GM12878 (cell line): ENCODE data around the gene TMIGD2. TPM values are rescaled to one million over a fixed set of nuclear protein-coding genes. Genes with fewer than 3 reads are reported as not detected.

Source experiments
- ATAC-seq: fragments of 200-7000 bp; cut with Tn5 transposase; 3 replicates; pipeline ENCODE4 v1.9.1; 2020; ENCODE audit warnings: mild to moderate bottlenecking, moderate library complexity
- BruUV-seq: library from RNA; stranded (reverse); fragments of 400-500 nt; replicated peaks from 2 replicates; lab custom pipeline; 2021; lab: Mats Ljungman, UMichigan
- CTCF ChIA-PET: fragments of 300-600 bp; sonication (Branson Sonifier 250); formaldehyde crosslinking; extraction: SDS; loops from one replicate; lab custom pipeline; 2021; ENCODE audit warnings: inconsistent platforms; lab: Yijun Ruan, JAX
- POLR2A ChIA-PET: fragments of 350-600 bp; formaldehyde crosslinking; extraction: SDS; loops from one replicate; lab custom pipeline; 2021; ENCODE audit warnings: inconsistent platforms; lab: Charles Lee
- RAD21 ChIA-PET: fragments of 300-600 bp; sonication (Branson Sonifier 250); formaldehyde crosslinking; loops from one replicate; lab custom pipeline; 2023; ENCODE audit warnings: antibody characterized with exemption; ENCODE audit not compliant: unreplicated experiment; lab: Charles Lee
- SMC1A ChIA-PET: fragments of 300-600 bp; sonication (Branson Sonifier 250); formaldehyde crosslinking; loops from one replicate; lab custom pipeline; 2023; ENCODE audit not compliant: unreplicated experiment, uncharacterized antibody; lab: Charles Lee
- DNase-seq: peaks from one replicate; pipeline ENCODE4 v3.0.0-alpha.2; 2011; ENCODE audit warnings: low read depth, low spot score
- FAIRE-seq: peaks from 3 replicates; lab custom pipeline; 2011; peaks lifted over from hg19 to GRCh38; lab: Jason Lieb, UNC
- H2AFZ ChIP-seq: 2 replicates; pipeline ENCODE4 v1.6.0; 2011; ENCODE audit warnings: low read depth, low read length, control low read depth; ENCODE audit not compliant: control insufficient read depth
- H3K27ac ChIP-seq: 2 replicates; pipeline ENCODE4 v1.5.1; 2011; ENCODE audit warnings: control low read depth; ENCODE audit not compliant: control insufficient read depth, insufficient read depth
- H3K27me3 ChIP-seq, 2 experiments: replicated peaks in 1 of 2; 2 replicates each; pipeline versions ENCODE4 v1.6.0 to v1.6.1; 2011; ENCODE audit warnings: low read length in 1 of 2; ENCODE audit not compliant: control insufficient read depth in 2 of 2, insufficient read depth in 2 of 2
- H3K36me3 ChIP-seq, 2 experiments: 2 replicates each; pipeline ENCODE4 v1.5.1; 2011; ENCODE audit warnings: low read length in 1 of 2; ENCODE audit not compliant: control insufficient read depth in 2 of 2, insufficient read depth in 2 of 2
- H3K4me1 ChIP-seq: 2 replicates; pipeline ENCODE4 v1.6.1; 2011; ENCODE audit warnings: mild to moderate bottlenecking, low read length, moderate library complexity, mixed read lengths; ENCODE audit not compliant: control insufficient read depth, insufficient read depth
- H3K4me2 ChIP-seq: 2 replicates; pipeline ENCODE4 v1.6.0; 2011; ENCODE audit warnings: control low read depth; ENCODE audit not compliant: control insufficient read depth, insufficient read depth
- H3K4me3 ChIP-seq: fragments of 200-600 bp; sonication (generic); 2 replicates; pipeline ENCODE4 v1.5.1; 2016
- H3K79me2 ChIP-seq: 2 replicates; pipeline ENCODE4 v1.6.0; 2011; ENCODE audit warnings: low read length; ENCODE audit not compliant: control insufficient read depth, insufficient read depth
- H3K9ac ChIP-seq: 2 replicates; pipeline ENCODE4 v1.8.0; 2011; ENCODE audit warnings: low read length, control low read depth, mixed read lengths; ENCODE audit not compliant: control insufficient read depth, insufficient read depth
- H3K9me3 ChIP-seq: replicated peaks from 3 replicates; pipeline ENCODE4 v1.5.1; 2011; ENCODE audit warnings: mild to moderate bottlenecking, low read length; ENCODE audit not compliant: control insufficient read depth, insufficient read depth
- H4K20me1 ChIP-seq: 2 replicates; pipeline ENCODE4 v1.6.0; 2011; ENCODE audit not compliant: control insufficient read depth, insufficient read depth
- BHLHE40 ChIP-seq, 2 experiments: fragments of 450-650 bp in 1 of 2; IDR thresholded peaks; 2 replicates each; pipeline ENCODE4 v1.6.1; 2011 to 2017; ENCODE audit warnings: low read depth in 2 of 2, borderline replicate concordance in 1 of 2, improper control_type of control experiment in 1 of 2, low read length in 1 of 2, mild to moderate bottlenecking in 1 of 2
- DPF2 ChIP-seq: fragments of 450-650 bp; IDR thresholded peaks from 2 replicates; pipeline ENCODE4 v1.6.1; 2017; ENCODE audit warnings: mild to moderate bottlenecking
- EED ChIP-seq: sonication (generic); IDR thresholded peaks from 2 replicates; pipeline ENCODE4 v1.6.1; 2016; ENCODE audit warnings: antibody characterized with exemption, low read depth
- EGR1 ChIP-seq, 2 experiments: IDR thresholded peaks; 1 replicate in 1 of 2; 2 replicates in 1 of 2; pipeline ENCODE4 v1.6.1; 2011 to 2012; ENCODE audit warnings: low read depth in 2 of 2, low read length in 2 of 2, borderline replicate concordance in 1 of 2, mild to moderate bottlenecking in 1 of 2, moderate library complexity in 1 of 2
- IKZF1 ChIP-seq: fragments of 450-650 bp; conservative IDR thresholded peaks from 2 replicates; pipeline ENCODE4 v1.6.1; 2017; ENCODE audit warnings: antibody characterized with exemption, mild to moderate bottlenecking
- MLLT1 ChIP-seq: fragments of 450-650 bp; IDR thresholded peaks from 2 replicates; pipeline ENCODE4 v1.6.1; 2016; ENCODE audit warnings: mild to moderate bottlenecking
- NFIC ChIP-seq: IDR thresholded peaks from 2 replicates; pipeline ENCODE4 v1.6.1; 2012; ENCODE audit warnings: low read depth, mild to moderate bottlenecking, inconsistent platforms, low read length, moderate library complexity
- NFYA ChIP-seq: IDR thresholded peaks from 2 replicates; pipeline ENCODE4 v1.6.1; 2011; ENCODE audit warnings: low read depth, mild to moderate bottlenecking, low read length, improper control_type of control experiment, borderline replicate concordance
- NKRF ChIP-seq: fragments of 450-650 bp; conservative IDR thresholded peaks from 2 replicates; pipeline ENCODE4 v1.6.1; 2017; ENCODE audit warnings: mild to moderate bottlenecking, moderate library complexity
- NR2F1 ChIP-seq: fragments of 450-650 bp; conservative IDR thresholded peaks from 2 replicates; pipeline ENCODE4 v1.6.1; 2017; ENCODE audit warnings: mild to moderate bottlenecking
- POLR2A ChIP-seq: IDR thresholded peaks from 2 replicates; pipeline ENCODE4 v1.6.1; 2011; ENCODE audit warnings: low read depth, mild to moderate bottlenecking, low read length
- SP1 ChIP-seq: IDR thresholded peaks from one replicate; pipeline ENCODE4 v1.6.1; 2011; ENCODE audit warnings: low read depth, low read length
- SPI1 ChIP-seq: IDR thresholded peaks from 2 replicates; pipeline ENCODE4 v1.6.1; 2011; ENCODE audit warnings: low read depth, mild to moderate bottlenecking, low read length, moderate library complexity, borderline replicate concordance; ENCODE audit not compliant: insufficient read depth
- SUPT20H ChIP-seq: IDR thresholded peaks from 2 replicates; pipeline ENCODE4 v1.6.1; 2011; ENCODE audit warnings: low read depth, mild to moderate bottlenecking, low read length, moderate library complexity, borderline replicate concordance; ENCODE audit not compliant: control insufficient read depth
- TAF1 ChIP-seq: IDR thresholded peaks from 2 replicates; pipeline ENCODE4 v1.6.1; 2011; ENCODE audit warnings: mild to moderate bottlenecking, low read depth, low read length, borderline replicate concordance
- WGBS: methylation state at CpG from one replicate; pipeline ENCODE4 v1.1.6; 2016; ENCODE audit warnings: low lambda C conversion rate; ENCODE audit not compliant: insufficient replicate concordance, insufficient coverage; ENCODE audit errors: missing lambda C conversion rate; 5-methylcytosine and 5-hydroxymethylcytosine counted together
- in situ Hi-C: fragments of 300-500 bp; cut with MboI; formaldehyde crosslinking; loops from 9 replicates; pipeline ENCODE4 v1.14.3; 2018; ENCODE audit warnings: mixed read lengths
- intact Hi-C: fragments of 100-400 bp; cut with micrococcal nuclease; formaldehyde crosslinking; loops from one replicate; pipeline ENCODE4 v1.14.2; 2022; ENCODE audit not compliant: unreplicated experiment
- polyA plus RNA-seq, 11 experiments: library from polyadenylated mRNA; depleted of rRNA in 4 of 11; unstranded in 6 of 11; stranded (reverse) in 5 of 11; fragments of >200 nt; fragmentation: Nextera tagmentation in 4 of 11; fragmentation: Illumina TruSeq in 1 of 11; extraction: Ambion mirVana in 4 of 11; extraction: Trizol in 1 of 11; gene quantifications; 1 replicate in 1 of 11; 2 replicates in 10 of 11; pipeline versions ENCODE4 v1.2.1 to v1.2.3, GENCODE V29; 2011 to 2016; ENCODE audit warnings: inconsistent platforms in 2 of 11, missing spikeins in 2 of 11, low read depth in 1 of 11
- total RNA-seq, 4 experiments: library from RNA; depleted of rRNA in 3 of 4; stranded (reverse); fragments of >200 nt in 3 of 4; fragmentation: Illumina TruSeq in 1 of 4; extraction: Trizol in 1 of 4; gene quantifications; 2 replicates each; pipeline versions ENCODE4 v1.2.1 to v1.2.3, GENCODE V29; 2013 to 2021

TMIGD2 gene
- total and polyA plus RNA-seq, 10 of the 15 experiments (the other 5 are each of a cell fraction or from before 2014, with no cell fraction given) = 0.09 to 0.40 (median 0.14) TPM; not detected in 5

- peak; percentile 30; the same call in 1 of the 2 replicates for TF ChIP-seq DPF2
- peak; percentile 95 for TF ChIP-seq MLLT1
- 0 out of 2 replicates have a peak, but pooled peaks have one; percentile 34 for TF ChIP-seq NKRF
- TF ChIP-seq SP1 = no peak
- TF ChIP-seq EED = peak; percentile 47; the same call in 1 of the 2 replicates
- TF ChIP-seq NFYA = no peak
These were observed 40.1 kb upstream of the TMIGD2 start (continued) for GRCh38 chr19:4342314-4342614.

GRCh38 chr19:4338441-4339355 is 36.5 kb upstream of the TMIGD2 start, which contains the start of gene STAP2:
TSS of gene STAP2 (minus strand) at chr19:4338827. CDS start at chr19:4338753, 74 bp downstream.
- Histone ChIP-seq H3K4me2 (peak within 1 kb of the TSS; percentile 87), H3K4me3 (peak within 1 kb of the TSS; percentile 85), H3K9me3 (no peaks in the 10 kb centered on the region), H3K79me2 (no peaks in the 10 kb centered on the region), H3K36me3 (no peaks in the 10 kb centered on the region), H3K4me1 (peaks cover 7% of the 10 kb centered on the region), H4K20me1 (no peaks in the 10 kb centered on the region), H3K27me3 (no peaks in the 10 kb centered on the region)
- ChIA-PET SMC1A (interaction anchor here (0.8 to 2.3 kb wide), 3 partner anchors 14 to 351 kb away, joined by 4 to 8 read pairs (median 4); partner anchors contain the start of gene CHAF1A), CTCF (interaction anchor here (0.8 to 2.4 kb wide), 4 partner anchors 14 to 72 kb away, joined by 3 to 10 read pairs (median 4); partner anchors contain the start of gene CHAF1A), POLR2A (interaction anchor here (0.5 to 0.8 kb wide), 2 partner anchors 29 to 60 kb away, joined by 3 read pairs; no protein-coding TSS in a partner anchor)
- intact Hi-C loops = no loop called here
- in situ Hi-C loops = no loop called here
- WGBS = 51% methylated on average over 27 of the region's 27 CpGs
- peak; percentile 45; the same call in 1 of the 2 replicates for TF ChIP-seq POLR2A
- no peak for TF ChIP-seq SUPT20H
- TF ChIP-seq SPI1 = 0 out of 2 replicates have a peak, but pooled peaks have one; percentile 1
- no peak for TF ChIP-seq NFIC
- TF ChIP-seq EGR1 (IDR thresholded peaks at IDR 0.05; ENCODE audit: borderline replicate concordance in 1 of 2, low read depth in 2 of 2, low read length in 2 of 2) = 0 out of 3 replicates have a peak, but pooled peaks of 1 of the 2 experiments have one; percentile 15
- 0 out of 2 replicates have a peak, but pooled peaks have one; percentile 29 for TF ChIP-seq IKZF1
- TF ChIP-seq TAF1 = 0 out of 2 replicates have a peak, but pooled peaks have one; percentile 6
- TF ChIP-seq BHLHE40 (IDR thresholded peaks at IDR 0.05; ENCODE audit: borderline replicate concordance in 1 of 2, low read depth in 2 of 2, low read length in 1 of 2) = peak; percentile 22 to 25; a peak in 1 of 4 replicates
- TF ChIP-seq NR2F1 = 0 out of 2 replicates have a peak, but pooled peaks have one; percentile 14
- TF ChIP-seq, all 136 proteins: peak for 7
- ATAC-seq (no peak), DNase-seq (no peak), FAIRE-seq (no peak)
- peak within 1 kb of the TSS; percentile 83 for H2AFZ ChIP-seq
- H3K27ac ChIP-seq = peak within 1 kb of the TSS; percentile 81
- H3K9ac ChIP-seq = peak within 1 kb of the TSS; percentile 72
- RAD21 ChIA-PET = interaction anchor here (0.7 kb wide), 1 partner anchor 11 kb away, joined by 4 read pairs; no protein-coding TSS in a partner anchor
- BruUV-seq = no TSS peak
